ENCODE results near the gene NACA2.

DNA sequence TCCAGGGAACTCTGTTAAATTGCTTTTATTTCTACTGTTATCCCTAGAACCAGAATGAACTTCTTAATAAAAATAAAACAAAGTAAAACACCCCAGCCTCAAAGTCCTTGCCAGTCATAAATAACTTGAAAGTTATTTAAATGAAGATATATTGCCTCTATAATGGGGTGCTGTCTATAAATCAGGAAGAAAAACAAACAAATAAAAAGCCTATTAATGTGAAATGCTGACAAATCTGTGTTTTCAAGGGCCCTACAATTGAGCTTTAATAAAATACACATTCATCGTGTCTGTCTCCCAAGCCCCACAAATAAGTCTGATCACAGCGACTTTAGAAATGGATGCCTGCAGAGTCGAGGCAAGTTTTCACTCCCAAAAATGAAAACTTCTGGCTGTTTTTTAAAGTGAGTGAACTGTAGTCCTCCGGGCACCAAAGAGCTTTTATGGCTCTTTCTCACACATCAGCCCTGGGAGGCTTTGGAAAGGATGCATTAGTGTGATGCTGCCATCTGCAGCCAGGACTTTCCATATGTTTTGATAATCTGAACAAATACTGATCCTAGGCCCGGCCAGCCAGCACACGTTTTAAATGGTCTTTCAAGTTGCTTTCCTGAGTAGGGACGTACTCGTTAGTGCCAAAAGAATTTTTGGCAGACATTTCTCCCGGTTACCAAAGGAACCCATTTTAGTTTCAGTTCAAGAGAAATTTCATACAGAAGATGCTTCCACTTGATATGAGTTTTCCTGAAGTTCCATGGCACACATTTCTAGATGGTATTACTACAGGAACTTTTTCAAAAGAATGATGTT, 16.3 kb downstream of the NACA2 start:
- no peak for TF ChIP-seq POLR2AphosphoS5 (IDR thresholded peaks at IDR 0.05)
- TF ChIP-seq POLR2A (IDR thresholded peaks at IDR 0.05) = no peak
- no peak for TF ChIP-seq CTCF (IDR thresholded peaks at IDR 0.05 in 8 of 11, conservative IDR thresholded peaks at IDR 0.05 in 3 of 11)
